Ovary (tissue), 9 donors: ENCODE measurements around the gene NOXO1. TPM values are rescaled to one million over a fixed set of nuclear protein-coding genes. Genes with fewer than 3 reads are reported as not detected.

ENCODE experiments used
- DNase-seq, 5 donors: peaks; one replicate each; pipeline ENCODE4 v3.0.0-alpha.2; 2019 to 2020
- H3K27ac ChIP-seq, 2 donors: fragments of 200-600 bp; one replicate each; pipeline versions ENCODE4 v1.5.1 to v1.8.0; 2019 to 2022
- H3K27me3 ChIP-seq: fragments of 200-600 bp; one replicate; pipeline ENCODE4 v1.8.0; 2022
- H3K36me3 ChIP-seq: fragments of 200-600 bp; sonication (generic); one replicate; pipeline ENCODE4 v1.5.1; 2019
- H3K4me1 ChIP-seq: one replicate; pipeline ENCODE4 v1.8.1; 2013; ENCODE audit warnings: mild to moderate bottlenecking, moderate library complexity; ENCODE audit not compliant: insufficient read depth
- H3K4me3 ChIP-seq: fragments of 200-600 bp; sonication (generic); one replicate; pipeline ENCODE4 v1.5.1; 2017
- H3K9me3 ChIP-seq, 2 donors: fragments of 200-600 bp in 1 of 2; sonication (generic) in 1 of 2; one replicate each; pipeline versions ENCODE4 v1.5.1 to v1.8.1; 2013 to 2019; ENCODE audit warnings: mild to moderate bottlenecking in 1 of 2, moderate library complexity in 1 of 2
- CTCF ChIP-seq, 3 donors: fragments of 450-650 bp in 2 of 3; fragments of 200-600 bp in 1 of 3; IDR thresholded peaks; one replicate each; pipeline versions ENCODE4 v1.5.1 to v1.8.0; 2016 to 2022; ENCODE audit warnings: antibody characterized with exemption in 3 of 3, mild to moderate bottlenecking in 1 of 3
- EP300 ChIP-seq: sonication (generic); formaldehyde crosslinking; IDR thresholded peaks from one replicate; pipeline ENCODE4 v1.6.1; 2017; ENCODE audit warnings: antibody characterized with exemption
- POLR2A ChIP-seq: fragments of 450-650 bp; IDR thresholded peaks from one replicate; pipeline ENCODE4 v1.6.1; 2017; ENCODE audit warnings: antibody characterized with exemption, mild to moderate bottlenecking, moderate library complexity
- WGBS, 3 donors: extraction: QIAGEN DNeasy Blood & Tissue Kit in 1 of 3; methylation state at CpG; one replicate each; pipeline versions ENCODE4 v1.1.5 to v1.1.7; 2013 to 2017; 5-methylcytosine and 5-hydroxymethylcytosine counted together
- intact Hi-C, 4 donors: fragments of 100-400 bp; cut with DNase I; formaldehyde crosslinking; loops; one replicate each; pipeline versions ENCODE4 v1.11.0 to v1.15.1; 2022 to 2023
- polyA plus RNA-seq, 2 donors: library from polyadenylated mRNA; stranded (reverse); fragments of 200-250 nt in 1 of 2; fragments of 350-450 nt in 1 of 2; fragmentation: Illumina TruSeq in 1 of 2; extraction: RNeasy Lipid Tissue Mini Kit (QIAGEN cat#74804) in 1 of 2; gene quantifications; one replicate each; pipeline ENCODE4 v1.2.3, GENCODE V29; 2013 to 2014
- total RNA-seq, 7 donors: library from RNA; depleted of rRNA in 2 of 7; stranded (reverse); fragments of >200 nt in 2 of 7; fragmentation: NEBNext Ultra II Directional in 3 of 7; extraction: Animal tissue kit (Norgen Biotek cat#: 25700) in 3 of 7; gene quantifications; one replicate each; pipeline versions ENCODE4 v1.1.0 to v1.2.4, GENCODE V29; 2016 to 2023
- donor health status: DM: no; HTN: no; CAD: no; lungs with moderate emphysema.
- donor health status: DM: no; HTN: no; CAD: no.
- donor health status: Bipolar disorder and iron deficiency.
- donor health status: DM: yes; HTN: yes; CAD: no.
- donor health status: DM: no; HTN: no; CAD: no.
- donor health status: DM: yes; HTN: yes; CAD: no.

NOXO1 gene
- total and polyA plus RNA-seq, 9 donors: 0.36 to 1.3 (median 0.48) TPM; not detected in 4

GRCh38 chr16:1938910-1939309 lies 42.4 kb downstream of the NOXO1 start:
- Histone ChIP-seq H3K4me3 (no peak overlapping the region), H3K9me3 (no peaks in the 10 kb centered on the region), H3K36me3 (no peaks in the 10 kb centered on the region), H3K4me1 (peaks cover 4% of the 10 kb centered on the region), H3K27me3 (no peaks in the 10 kb centered on the region), H3K27ac (no peak overlapping the region)
- WGBS, 3 donors: 91 to 94% (median 94%) methylated on average over 17 of the region's 17 CpGs
- DNase-seq: no peak
- no peak for TF ChIP-seq CTCF (IDR thresholded peaks at IDR 0.05)
- no peak for TF ChIP-seq EP300
- no peak for TF ChIP-seq POLR2A
- intact Hi-C loops: no loop called here

DNA sequence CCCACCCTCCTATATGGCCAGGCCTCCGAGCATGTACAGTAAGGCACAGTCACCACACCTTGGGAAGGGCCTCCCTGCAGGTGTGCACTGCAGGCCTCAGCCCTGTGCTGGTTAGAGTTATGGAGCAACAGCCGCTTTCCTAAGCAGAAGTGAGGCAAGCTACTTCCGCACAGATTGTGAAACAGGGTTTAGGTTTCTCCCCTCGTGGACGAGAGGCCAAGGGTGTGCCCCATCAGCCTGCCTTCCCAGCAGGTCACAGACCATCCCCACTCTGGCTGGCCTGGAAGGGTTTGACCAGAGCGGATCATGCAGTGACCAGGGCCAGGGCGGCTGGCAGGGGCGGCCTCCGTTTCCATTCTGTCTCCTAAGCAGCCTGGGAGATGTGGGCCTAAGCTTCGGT lies 43.0 kb downstream of the NOXO1 start:
- intact Hi-C loops: no loop called here
- Histone ChIP-seq H3K4me1 (peaks cover 4% of the 10 kb centered on the region), H3K9me3 (no peaks in the 10 kb centered on the region), H3K27ac (no peak overlapping the region), H3K36me3 (no peaks in the 10 kb centered on the region), H3K4me3 (no peak overlapping the region), H3K27me3 (no peaks in the 10 kb centered on the region)
- WGBS, 3 donors: 88 to 96% (median 94%) methylated on average over 10 of the region's 10 CpGs
- no peak for TF ChIP-seq EP300
- no peak for TF ChIP-seq POLR2A
- TF ChIP-seq CTCF (IDR thresholded peaks at IDR 0.05): no peak
- DNase-seq: no peak

- H3K4me1 ChIP-seq: no peaks in the 10 kb centered on the region
- intact Hi-C loops: no loop called here
- no peak for TF ChIP-seq POLR2A
- no peak for TF ChIP-seq CTCF (IDR thresholded peaks at IDR 0.05)
- TF ChIP-seq EP300: no peak
- DNase-seq: no peak
- H3K27me3 ChIP-seq: no peaks in the 10 kb centered on the region
- H3K36me3 ChIP-seq: no peaks in the 10 kb centered on the region
- H3K4me3 ChIP-seq: no peak overlapping the region
- H3K27ac ChIP-seq: no peak overlapping the region
- WGBS, 3 donors: 87 to 92% (median 89%) methylated on average over 11 of the region's 11 CpGs
- no peaks in the 10 kb centered on the region for H3K9me3 ChIP-seq
Measured at GRCh38 chr16:1936945-1937479, 44.3 kb downstream of the NOXO1 start.

- no peak for TF ChIP-seq CTCF (IDR thresholded peaks at IDR 0.05)
- TF ChIP-seq POLR2A: no peak
- TF ChIP-seq EP300: no peak
- Histone ChIP-seq H3K36me3 (no peaks in the 10 kb centered on the region), H3K9me3 (no peaks in the 10 kb centered on the region), H3K4me3 (no peak overlapping the region), H3K27ac (no peak overlapping the region), H3K27me3 (no peaks in the 10 kb centered on the region), H3K4me1 (no peaks in the 10 kb centered on the region)
- intact Hi-C loops: no loop called here
- WGBS, 3 donors: 55 to 62% (median 60%) methylated on average over 18 to 23 of the region's 23 CpGs
- no peak for DNase-seq
Measured at GRCh38 chr16:1933097-1933661, 48.1 kb downstream of the NOXO1 start.
